NCI-H1436 (cell line): ENCODE results near the gene LIN52.

Experiments
- DNase-seq: peaks from one replicate; lab custom pipeline; 2025; lab: John Stamatoyannopoulos, UW

The LIN52 gene

GRCh38 chr14:74194506-74195274 is 109.9 kb downstream of the LIN52 start:
- no peak for DNase-seq

- no peak for DNase-seq
Measured at GRCh38 chr14:74195623-74196022, 110.9 kb downstream of the LIN52 start.

GRCh38 chr14:74198441-74199234 is 113.9 kb downstream of the LIN52 start:
- DNase-seq: no peak

GRCh38 chr14:74202113-74202512 is 117.4 kb downstream of the LIN52 start:
- no peak for DNase-seq

DNA sequence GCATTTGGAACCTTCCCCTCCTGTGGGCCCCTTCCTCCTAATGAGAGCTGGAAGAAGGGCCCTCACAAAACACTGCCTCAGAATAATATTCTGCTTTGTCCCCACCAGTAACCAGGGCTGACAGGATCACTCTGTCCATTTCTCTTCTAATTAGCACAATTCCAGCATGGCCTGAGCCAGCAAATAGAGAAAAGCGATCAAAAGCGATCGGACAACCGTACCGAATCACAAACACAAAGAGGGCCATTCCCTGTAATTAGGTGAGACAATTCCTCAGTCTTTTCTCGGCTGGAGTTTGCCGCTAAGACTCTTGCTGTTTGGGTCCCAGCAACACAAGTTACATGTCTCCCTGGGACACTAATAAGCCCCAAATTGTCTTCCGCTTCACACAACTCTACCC is 118.9 kb downstream of the LIN52 start:
- no peak for DNase-seq

DNA sequence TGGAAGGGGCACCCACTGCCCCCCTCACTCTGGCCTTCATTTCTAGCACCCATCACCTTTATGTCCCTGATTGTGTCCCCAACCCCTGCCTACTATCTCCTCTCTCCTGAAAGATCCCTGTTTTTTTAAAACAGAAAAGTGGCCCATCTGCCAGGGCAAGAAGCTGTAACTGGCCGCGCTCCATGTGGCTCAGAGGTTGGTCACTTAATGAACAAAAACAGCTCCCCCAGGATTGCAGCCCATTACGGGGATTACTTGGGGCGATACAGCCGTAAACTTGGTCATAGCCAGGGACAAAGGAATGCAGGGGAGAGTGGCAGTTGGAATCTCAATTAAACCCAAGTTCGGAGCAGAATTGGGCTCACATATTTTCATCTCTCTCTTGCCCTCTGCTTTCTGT is 119.7 kb downstream of the LIN52 start:
- no peak for DNase-seq

DNA sequence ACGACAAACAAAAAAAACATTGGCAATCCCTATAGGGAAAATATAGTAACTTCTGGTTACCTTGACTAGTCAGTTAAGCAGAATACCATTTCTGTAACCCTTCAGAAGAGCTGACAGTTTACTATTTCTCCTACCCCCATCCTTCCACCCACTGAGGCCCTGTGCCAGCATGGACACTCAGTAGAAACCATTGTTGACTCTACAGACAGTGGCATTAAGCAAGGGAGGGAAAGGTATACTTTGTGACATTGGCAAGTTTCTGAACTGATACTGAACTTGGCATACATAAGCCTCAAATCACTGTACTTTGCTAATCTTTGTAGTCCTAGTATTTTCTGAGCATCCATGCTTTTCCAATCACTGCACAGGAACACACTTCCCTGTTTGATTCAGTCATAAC is 121.1 kb downstream of the LIN52 start:
- no peak for DNase-seq

GRCh38 chr14:74207943-74208342 is 123.2 kb downstream of the LIN52 start:
- no peak for DNase-seq

DNA sequence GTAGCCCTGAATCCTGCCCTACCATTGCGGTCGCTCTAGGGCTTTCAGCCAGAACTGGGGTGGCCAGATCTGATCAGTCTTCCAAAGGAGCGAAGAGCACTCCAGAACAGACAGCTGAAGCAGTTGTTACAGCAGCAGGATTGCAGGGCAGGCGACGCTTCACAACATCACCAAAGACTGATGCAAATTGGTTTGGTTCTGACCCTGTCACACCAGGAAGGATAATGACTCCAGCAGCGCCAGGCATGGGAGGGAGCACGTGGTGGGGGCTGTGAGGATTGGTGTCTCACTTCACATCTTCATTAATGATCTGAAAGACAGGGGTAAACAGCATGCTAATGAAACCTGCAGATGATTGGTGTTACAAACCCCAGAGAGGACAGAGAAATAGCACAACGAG is 123.9 kb downstream of the LIN52 start:
- no peak for DNase-seq

GRCh38 chr14:74211945-74212580 is 127.3 kb downstream of the LIN52 start:
- DNase-seq: no peak

- no peak for DNase-seq
Measured at GRCh38 chr14:74213907-74214803, 129.4 kb downstream of the LIN52 start.

DNA sequence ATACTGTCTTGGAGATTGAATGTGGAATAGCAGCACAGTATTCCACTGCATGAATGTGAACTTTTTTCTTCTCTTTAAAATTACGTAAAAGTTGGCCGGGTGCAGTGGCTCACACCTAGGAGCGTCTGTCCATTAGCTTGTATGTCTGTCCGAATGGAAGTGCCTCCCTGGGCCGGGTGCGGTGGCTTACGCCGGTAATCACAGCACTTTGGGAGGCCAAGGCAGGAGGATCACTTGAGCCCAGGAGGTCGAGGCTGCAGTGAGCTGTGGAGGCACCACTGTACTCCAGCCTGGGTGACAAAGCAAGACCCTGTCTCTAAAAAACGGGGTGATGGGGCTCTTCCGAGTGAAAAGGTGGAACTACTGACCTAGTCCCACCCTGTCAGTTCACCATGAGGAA is 131.9 kb downstream of the LIN52 start:
- no peak for DNase-seq

- peak; percentile 47 for DNase-seq
Measured at GRCh38 chr14:74217672-74218448, 133.1 kb downstream of the LIN52 start.

GRCh38 chr14:74218462-74218861 is 133.7 kb downstream of the LIN52 start:
- no peak for DNase-seq

GRCh38 chr14:74219277-74220205 is 134.8 kb downstream of the LIN52 start:
- no peak for DNase-seq

DNA sequence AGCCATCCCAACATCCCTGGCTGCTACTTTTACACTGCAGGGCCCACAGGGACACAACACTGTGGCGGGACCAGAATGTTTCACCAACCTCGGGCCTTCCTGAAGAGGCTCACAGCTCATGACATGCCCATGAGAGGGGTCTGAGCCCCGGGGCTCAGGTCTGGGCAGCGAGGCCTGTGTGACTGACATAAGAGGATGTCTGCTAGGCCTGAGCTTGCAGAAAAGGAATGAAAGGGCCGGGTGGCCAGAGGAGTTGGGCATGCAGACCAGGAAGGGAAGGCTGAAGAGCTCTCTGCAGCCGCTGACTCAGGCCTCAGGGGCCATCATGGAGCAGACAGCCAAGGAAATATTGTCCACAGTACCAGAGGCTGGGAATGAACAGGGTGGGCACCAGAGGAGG is 136.2 kb downstream of the LIN52 start:
- DNase-seq: no peak

DNA sequence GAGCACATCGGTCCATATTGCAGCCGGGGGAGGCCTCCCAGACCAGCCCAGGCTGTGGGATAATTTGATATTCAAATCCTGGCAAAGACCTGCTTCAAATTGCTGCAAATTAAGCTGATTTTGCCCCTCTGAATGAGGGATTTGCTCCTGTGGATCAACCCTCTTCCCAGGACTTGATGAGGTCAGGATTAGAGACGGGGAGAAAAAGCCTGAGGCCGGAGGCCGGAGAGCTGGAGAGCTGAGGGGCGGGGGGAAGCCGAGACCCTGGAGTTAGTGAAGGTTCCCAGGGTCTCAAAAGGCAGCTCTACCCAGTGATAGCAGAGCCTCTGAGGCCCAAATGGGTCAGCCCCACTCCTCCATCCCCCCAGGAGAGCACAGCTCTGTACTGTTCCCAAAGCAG is 137.0 kb downstream of the LIN52 start:
- no peak for DNase-seq

- DNase-seq: no peak
Measured at GRCh38 chr14:74223016-74223415, 138.3 kb downstream of the LIN52 start.

- no peak for DNase-seq
Measured at GRCh38 chr14:74231784-74232183, 147.0 kb downstream of the LIN52 start.

- no peak for DNase-seq
Measured at GRCh38 chr14:74235017-74235416, 150.3 kb downstream of the LIN52 start.
